GM21423 (cell line): ENCODE measurements around the gene LTV1.
"Not testable (repeated sequence)": the region's sequence is repeated elsewhere in the genome, so short reads cannot be mapped to it uniquely, and the experiment has no call there.

Experiments
- ATAC-seq: cut with Tn5 transposase; IDR thresholded peaks from one replicate; pipeline ENCODE4 v1.9.1; 2021; ENCODE audit warnings: mild to moderate bottlenecking, moderate library complexity; ENCODE audit not compliant: unreplicated experiment

LTV1 gene

DNA sequence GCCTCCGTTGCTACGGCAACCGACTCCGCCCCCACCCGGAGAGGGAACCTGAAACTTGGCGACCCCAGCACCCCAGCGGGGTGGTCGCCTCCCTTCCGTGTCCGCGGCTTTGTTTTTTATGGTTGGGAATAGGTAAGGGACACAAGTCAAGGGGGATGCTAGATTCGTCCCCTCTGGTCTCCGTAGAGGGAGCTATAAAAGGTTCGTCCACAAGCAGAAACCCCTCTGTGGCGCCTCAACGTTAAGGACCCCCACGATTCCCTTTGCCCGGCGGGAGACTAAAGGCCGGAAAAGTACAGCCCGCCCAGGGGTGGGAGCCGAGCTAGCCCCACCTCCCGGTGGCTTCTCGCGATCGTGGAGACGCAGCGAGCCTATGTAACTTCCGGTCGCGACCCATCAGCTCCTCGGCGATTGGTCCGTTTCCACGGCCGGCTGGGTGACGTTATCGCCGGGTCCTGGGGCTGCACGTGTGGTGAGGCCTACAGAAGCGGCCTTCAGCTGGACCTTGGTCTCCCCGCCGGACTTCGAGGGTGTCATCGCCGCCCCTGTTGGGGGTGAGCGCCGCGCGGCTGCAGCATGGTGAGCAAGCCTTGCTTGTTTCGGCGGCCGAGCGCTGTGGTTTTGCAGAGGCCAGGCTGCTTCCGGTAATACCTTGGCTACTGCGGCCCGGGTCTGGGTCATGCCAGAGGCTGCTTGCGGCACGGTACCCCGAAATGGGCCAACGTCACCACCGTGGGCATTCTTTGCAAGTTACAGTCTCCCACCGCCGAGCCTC, at the start of gene LTV1:
Gene LTV1, plus strand, starts transcription at position 437 of the 775 bp plus-strand sequence. Its CDS starts 140 bp downstream, at position 577.
- peak; percentile 100 for ATAC-seq

GRCh38 chr6:143796551-143796950, 46.6 kb upstream of the LTV1 start:
- not testable (repeated sequence) for ATAC-seq

- not testable (repeated sequence) for ATAC-seq
Observed at GRCh38 chr6:143798487-143798886, 44.7 kb upstream of the LTV1 start.

- no peak for ATAC-seq
Observed at GRCh38 chr6:143802833-143803565, 40.1 kb upstream of the LTV1 start.

GRCh38 chr6:143803769-143804568, 39.2 kb upstream of the LTV1 start:
- ATAC-seq = no peak

DNA sequence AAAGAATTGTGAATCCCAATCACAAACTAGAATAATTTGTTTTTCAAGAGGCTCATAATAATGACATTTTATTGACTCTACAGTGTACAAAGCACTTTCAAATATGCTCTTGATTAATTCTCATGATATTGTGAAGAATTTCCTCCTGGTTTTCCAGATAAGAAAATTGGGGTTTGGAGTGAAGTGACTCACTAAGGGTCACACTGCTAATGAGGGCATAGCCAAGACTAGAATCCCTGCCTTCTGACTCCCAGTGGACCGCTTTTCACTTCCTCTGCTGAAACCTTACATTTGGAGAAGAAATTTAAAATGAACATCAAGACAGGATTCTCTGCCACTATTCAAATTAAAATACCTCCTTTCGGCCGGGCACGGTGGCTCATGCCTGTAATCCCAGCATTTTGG, 38.3 kb upstream of the LTV1 start:
- ATAC-seq = no peak

GRCh38 chr6:143806282-143807102, 36.6 kb upstream of the LTV1 start:
- ATAC-seq = no peak

- no peak for ATAC-seq
Observed at GRCh38 chr6:143807103-143807772, 35.9 kb upstream of the LTV1 start.

DNA sequence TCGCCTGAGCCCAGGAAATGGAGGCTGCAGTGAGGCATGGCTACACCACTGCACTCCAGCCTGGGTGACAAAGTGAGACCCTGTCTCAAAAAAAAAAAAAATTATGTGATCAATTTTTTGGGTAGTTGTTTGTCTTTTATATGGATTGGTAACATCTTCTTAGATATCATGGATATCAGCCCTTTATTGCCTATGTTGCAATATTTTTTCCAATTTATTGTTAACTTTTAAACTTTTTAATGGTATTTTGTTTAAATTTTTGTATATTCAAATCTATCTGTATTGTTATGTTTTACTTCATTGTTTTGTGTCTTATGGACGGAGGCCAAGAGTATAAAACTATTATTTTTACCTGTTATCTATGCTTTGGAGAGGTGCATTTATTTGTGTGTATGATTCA, 32.4 kb upstream of the LTV1 start:
- ATAC-seq = no peak

- ATAC-seq = no peak
Observed at GRCh38 chr6:143811501-143812157, 31.5 kb upstream of the LTV1 start.

GRCh38 chr6:143817621-143818020, 25.5 kb upstream of the LTV1 start:
- ATAC-seq = no peak

- ATAC-seq = no peak
Observed at GRCh38 chr6:143821359-143821758, 21.8 kb upstream of the LTV1 start.

- no peak for ATAC-seq
Observed at GRCh38 chr6:143822584-143823024, 20.5 kb upstream of the LTV1 start.

DNA sequence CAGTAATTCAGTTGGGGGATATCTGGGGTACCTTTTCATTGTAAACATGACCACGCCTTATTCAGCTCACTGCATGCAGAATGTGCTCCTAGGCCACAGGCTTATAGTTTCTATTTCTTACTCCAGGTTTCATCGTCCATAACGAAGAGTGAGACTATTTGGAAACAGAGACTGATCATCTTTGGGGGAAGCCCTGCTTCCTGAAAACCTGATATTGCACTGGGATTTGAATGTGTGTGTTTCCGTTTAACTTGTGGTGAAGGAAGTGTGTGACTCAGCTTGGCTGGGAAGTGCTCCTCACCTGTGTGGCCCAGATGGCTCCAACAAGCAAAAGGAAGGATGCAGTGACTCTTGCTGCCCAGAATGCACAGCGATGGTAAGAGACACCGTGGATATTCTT, 19.6 kb upstream of the LTV1 start:
- ATAC-seq = no peak

DNA sequence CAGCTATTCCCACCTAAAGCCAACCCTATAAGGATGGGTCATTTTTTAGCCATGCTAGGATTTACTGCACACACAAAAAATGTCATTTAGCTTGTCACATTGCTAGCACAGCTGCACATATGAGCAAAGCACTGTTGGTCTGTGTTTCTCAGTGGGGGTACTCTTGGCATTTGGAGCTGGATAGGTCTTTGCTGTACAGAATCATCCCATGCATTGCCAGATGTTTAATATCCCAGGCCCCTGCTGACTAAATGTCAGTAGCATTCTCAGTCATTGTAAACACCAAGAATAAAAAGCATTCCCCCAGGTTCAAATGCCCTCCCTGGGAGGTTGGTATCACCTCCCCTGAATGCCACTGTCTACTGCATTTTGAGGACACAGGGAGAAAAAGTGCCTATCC, 14.6 kb upstream of the LTV1 start:
- no peak for ATAC-seq

GRCh38 chr6:143836150-143836549, 7.0 kb upstream of the LTV1 start:
- no peak for ATAC-seq

- no peak for ATAC-seq
Observed at GRCh38 chr6:143838395-143838794, 4.7 kb upstream of the LTV1 start.

DNA sequence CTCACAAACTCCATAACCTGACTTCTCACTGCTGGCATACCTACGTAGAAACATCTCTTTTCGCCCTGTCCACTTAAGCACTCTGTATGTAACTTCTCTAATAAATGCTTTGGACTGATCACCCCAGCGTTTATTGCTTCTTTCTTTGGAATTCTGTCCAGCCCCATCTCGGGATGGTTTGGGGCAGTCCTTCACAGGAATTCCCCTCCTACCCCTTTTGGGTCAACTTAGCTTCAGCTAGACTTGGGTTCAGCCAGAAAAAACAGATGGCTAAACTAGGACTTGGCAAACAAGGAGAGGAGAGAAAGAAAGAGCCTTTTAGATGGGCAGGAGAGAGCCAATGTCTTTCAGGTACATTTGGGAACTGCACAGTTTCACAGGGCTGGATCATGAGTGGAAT, 3.9 kb upstream of the LTV1 start:
- ATAC-seq = no peak

GRCh38 chr6:143840595-143841265, 2.4 kb upstream of the LTV1 start:
- ATAC-seq = no peak
